NCI-H2081 (cell line): ENCODE measurements around the gene AIF1L.

ENCODE experiments used
- DNase-seq, 2 experiments: peaks; one replicate each; lab custom pipeline; 2025; lab: John Stamatoyannopoulos, UW

The AIF1L gene

DNA sequence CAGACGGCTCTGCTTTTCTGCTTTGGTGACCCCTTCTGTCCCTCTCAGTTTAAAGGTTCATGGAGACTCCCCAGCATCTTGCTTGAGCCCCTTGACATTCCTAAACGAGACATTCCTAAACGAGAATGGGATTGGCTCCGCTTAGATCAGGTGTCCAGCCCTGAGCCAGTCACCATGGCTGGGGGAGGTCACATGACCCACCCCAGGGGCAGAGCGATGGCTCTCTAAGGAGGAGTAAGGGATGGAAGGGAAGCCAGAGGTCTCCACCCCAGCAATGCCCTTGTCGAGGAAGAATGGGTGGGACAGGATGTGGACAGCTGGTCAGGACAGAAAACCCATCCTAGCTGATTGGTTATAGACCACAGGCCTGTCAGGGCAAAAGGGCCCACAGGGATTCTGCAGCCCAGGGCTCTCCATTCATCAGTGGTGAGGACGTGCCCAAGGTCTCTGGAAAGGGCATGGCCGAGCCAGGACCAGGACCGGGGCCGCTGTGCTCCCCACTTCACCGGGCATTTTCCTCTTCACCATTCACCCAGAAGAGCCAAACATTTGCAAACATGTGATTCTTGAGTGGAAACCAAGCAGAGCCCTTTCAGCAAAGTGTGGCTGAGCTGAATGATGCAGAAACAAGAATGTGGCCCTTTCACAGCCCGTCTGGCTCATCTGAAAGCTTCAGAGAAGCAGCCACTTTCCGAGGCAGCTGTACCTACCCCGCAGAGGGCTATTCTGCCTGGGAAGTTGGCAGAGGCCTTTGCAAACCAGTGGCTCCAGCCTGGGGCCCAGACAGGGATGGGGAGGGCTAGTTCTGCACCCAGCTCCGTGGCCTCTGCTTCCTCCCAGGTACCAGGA, 19.8 kb upstream of the AIF1L start:
- no peak for DNase-seq

DNA sequence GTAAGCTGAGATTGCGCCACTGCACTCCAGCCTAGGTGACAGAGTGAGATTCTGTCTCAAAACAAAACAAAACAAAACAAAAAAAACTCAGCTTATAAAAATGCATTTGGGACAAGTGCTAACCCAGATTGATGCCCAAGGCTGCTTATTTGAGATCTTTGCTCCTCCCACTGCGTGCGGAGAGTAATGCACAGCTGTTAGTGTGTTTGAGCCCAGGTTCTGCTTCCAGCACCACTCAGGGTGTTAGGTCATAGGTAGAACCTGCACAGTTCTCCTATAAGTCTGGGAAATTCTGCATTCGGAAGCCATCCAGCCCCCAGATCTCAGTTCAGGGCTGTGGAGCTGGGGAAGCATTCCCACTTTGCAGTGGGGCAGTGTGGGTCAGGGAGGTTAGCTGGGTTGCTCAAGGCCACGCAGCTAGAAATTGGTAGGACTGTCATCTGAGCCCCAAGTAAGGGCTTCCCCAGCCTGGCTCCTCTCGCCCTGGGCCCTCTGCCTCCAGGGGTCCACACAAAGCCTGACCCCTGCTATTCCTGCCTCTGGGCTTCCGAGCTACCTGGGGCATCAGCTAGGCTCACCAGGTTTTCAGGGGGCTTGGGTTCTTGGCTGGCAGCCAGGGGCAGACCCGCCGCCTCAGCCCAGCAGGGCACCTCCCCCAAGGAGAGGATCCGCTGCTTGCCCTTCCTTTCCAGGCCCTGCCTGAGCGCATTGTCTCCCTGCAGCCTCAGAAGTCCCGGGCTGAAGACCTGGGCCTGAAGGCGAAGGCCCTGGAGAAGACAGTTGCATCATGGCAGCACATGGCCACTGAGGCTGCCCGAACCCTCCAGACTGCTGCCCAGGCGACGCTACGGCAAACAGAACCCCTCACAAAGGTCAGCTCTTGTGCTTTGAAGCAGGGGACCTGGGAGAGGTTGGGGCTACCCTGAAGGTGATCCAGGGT, 17.6 kb upstream of the AIF1L start:
- DNase-seq: no peak

DNA sequence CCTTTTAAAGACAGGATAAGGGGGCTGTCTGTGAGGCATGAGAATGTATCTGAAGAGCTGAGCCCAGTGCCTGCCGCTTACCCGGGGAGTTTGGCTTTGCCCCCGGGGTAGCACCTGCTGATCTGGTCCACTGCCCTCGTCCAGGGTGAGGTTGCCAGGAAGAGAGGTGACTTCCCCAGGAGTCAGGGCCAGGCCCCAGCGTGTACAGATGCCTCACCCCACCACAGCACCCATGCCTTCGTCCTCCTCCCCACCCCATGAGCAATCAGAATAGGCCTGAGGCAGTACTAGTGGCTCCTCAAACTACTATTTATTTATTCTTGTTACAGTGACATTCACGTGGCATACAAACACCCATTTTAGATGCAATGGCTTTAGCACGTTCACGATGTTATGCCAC, 15.7 kb upstream of the AIF1L start:
- DNase-seq: no peak

DNA sequence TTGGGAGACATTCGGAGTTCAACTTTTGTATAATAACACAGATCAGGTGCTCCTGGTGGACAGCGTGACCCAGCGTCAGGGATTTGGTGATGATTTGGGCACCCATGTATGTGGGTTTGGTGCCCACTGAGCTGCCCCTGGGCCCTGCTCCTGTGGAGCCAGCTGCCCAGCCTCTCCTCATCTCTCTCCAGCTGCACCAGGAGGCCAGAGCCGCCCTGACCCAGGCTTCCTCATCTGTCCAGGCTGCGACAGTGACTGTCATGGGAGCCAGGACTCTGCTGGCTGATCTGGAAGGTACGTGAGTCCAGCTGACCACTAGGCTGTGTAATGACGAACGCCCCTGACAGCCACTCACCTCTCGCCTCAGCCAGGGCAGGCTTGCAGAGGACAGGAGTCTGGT, 14.5 kb upstream of the AIF1L start:
- DNase-seq: no peak

DNA sequence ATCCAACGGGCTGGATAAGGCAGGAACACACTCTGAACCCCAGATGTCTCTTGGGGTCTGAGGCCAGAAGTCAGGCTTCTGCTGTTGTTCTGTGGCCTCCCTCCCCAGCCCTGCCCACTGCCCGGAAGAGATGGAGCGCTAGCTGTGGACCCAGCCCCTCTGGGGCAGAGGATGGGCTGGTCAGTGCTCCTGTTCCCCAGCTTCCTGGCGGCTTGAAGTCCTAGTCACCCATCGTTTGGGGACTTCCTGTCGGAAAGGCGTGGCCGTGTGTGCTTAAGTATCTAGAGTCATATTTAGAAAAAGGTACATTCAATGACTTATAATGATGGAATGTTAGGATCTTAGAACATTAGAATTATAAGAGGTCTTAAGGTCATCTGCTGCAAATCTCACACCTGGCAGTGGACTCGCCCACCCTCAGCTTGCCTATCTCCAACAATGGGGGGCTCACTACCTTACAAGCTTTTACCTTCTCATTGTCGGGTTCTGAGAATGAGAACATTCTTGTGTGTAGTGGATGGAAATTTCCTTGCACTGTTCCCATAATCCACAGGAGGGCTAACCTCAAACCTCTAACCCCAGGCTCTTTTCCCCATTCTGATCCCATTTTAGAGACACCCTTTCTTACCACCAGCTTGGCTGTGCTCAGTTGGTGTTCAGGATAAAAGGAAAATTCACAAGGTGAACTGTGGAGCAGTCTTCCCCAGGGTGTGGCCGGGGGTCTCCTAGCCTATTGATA, 13.4 kb upstream of the AIF1L start:
- DNase-seq: no peak

DNA sequence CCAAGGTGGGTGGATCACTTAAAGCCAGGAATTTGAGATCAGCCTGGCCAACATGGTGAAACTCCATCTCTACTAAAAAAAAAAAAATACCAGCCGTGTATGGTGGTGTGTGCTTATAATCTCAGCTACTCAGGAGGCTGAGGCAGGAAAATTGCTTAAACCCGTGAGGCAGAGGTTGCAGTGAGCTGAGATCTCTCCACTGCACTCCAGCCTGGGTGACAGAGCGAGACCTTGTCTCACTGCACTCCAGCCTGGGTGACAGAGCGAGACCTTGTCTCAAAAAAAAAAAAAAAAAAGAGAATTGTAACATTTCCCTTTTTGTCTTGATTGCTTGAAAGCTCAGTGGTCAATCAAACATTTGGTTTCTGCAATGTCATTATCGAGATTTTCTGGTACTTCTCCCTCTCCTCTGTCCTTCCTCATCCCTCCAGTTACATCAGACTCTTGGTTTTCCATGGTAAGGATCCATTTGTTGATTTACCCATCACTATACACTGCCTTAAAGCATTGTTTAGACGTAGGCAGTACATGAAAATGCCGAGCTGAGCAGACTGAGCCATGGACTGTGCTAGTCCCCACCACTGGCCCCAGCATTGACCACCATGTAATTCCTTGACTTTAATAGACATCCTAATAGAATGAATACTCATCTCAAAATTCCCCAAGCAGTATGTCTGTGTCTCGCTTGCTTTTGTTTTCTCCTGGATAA, 11.5 kb upstream of the AIF1L start:
- no peak for DNase-seq

DNA sequence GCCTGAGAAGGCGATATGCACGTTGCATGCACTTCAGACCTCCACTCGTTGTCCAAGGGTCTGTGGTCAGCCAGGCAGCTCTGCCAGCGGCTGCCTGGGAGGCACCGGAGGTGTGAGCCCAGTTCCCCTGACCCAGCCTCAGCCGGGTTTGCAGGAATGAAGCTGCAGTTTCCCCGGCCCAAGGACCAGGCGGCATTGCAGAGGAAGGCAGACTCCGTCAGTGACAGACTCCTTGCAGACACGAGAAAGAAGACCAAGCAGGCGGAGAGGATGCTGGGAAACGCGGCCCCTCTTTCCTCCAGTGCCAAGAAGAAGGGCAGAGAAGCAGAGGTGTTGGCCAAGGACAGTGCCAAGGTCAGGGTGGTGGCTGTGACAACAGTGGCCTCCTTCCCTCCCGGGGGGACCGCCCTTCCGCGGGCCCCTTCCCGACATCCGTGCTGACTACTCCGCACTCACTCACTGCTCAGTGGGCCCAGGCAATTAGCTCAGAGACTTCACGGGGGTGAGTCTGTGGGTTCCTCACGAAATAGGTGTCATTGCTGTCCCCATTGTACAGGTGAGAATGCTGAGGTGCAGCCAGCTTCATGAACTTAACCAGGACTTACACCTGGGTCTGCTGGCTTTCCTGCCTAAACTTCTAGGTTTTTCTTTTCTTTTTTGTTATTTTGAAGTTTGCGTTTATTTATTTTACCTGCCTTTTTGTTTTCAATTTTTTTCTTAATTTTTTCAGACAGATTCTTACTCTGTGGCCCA, 10.8 kb upstream of the AIF1L start:
- no peak for DNase-seq

DNA sequence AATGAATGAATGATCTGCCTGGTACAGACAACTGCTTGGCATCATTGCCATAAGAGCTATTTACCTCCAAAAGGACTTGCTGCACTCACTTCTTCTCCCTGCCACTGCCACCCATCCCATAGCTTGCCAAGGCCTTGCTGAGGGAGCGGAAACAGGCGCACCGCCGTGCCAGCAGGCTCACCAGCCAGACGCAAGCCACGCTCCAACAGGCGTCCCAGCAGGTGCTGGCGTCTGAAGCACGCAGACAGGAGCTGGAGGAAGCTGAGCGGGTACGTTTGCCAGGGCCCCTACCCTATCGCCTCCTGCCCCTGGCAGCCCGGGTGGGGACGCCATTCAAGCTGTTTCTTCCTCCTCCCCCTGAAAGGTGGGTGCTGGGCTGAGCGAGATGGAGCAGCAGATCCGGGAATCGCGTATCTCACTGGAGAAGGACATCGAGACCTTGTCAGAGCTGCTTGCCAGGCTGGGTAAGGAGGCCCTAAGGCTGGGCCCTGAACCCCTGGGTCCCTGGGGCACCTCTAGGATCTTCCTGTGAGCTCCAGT, 8.9 kb upstream of the AIF1L start:
- peak; percentile 14 to 63 for DNase-seq

DNA sequence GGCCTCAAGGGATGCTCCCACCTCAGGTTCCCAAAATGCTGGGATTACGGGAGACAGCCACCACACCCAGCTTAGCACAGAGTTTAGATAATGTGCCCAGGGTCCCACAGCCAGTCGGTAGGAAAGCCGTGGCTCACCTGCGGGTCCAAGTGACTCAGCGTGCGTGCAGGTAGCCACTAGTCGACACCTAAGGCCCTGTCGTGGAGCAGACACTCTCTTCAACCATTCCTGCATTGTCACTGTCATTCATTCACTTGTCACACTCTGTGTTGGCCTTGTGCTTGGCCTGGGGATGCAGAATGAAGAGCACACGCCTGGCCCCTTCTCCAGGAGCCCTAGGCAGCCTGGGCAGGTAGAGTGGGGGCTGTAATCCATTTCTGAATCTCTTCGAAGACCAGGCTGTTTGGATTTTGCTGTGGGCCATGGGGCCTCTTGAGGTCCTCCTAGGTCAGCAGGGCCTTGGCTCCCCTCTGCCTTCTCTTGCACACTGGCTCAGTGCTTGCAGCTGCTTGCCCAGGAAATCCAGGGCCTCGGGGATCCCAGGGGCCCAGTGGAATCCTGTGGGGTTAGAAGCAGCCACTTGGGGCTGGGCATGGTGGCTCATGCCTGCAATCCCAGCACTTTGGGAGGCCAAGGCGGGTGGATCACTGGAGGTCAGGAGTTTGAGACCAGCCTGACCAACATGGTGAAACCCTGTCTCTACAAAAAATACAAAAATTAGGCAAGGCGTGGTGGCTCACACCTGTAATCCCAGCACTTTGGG, 6.1 kb upstream of the AIF1L start:
- DNase-seq: no peak

DNA sequence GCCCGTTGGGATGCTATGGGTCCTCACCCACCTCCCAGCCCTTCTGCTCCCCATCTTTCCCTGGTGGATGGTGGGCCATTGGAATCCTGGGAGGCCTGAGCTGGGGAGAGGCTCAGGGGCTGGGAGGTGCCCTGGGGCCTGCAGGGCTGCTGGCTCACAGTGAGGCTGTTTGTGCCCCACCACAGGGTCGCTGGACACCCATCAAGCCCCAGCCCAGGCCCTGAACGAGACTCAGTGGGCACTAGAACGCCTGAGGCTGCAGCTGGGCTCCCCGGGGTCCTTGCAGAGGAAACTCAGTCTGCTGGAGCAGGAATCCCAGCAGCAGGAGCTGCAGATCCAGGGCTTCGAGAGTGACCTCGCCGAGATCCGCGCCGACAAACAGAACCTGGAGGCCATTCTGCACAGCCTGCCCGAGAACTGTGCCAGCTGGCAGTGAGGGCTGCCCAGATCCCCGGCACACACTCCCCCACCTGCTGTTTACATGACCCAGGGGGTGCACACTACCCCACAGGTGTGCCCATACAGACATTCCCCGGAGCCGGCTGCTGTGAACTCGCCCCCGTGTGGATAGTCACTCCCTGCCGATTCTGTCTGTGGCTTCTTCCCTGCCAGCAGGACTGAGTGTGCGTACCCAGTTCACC, 4.9 kb upstream of the AIF1L start:
- DNase-seq: peak; percentile 4 to 42

DNA sequence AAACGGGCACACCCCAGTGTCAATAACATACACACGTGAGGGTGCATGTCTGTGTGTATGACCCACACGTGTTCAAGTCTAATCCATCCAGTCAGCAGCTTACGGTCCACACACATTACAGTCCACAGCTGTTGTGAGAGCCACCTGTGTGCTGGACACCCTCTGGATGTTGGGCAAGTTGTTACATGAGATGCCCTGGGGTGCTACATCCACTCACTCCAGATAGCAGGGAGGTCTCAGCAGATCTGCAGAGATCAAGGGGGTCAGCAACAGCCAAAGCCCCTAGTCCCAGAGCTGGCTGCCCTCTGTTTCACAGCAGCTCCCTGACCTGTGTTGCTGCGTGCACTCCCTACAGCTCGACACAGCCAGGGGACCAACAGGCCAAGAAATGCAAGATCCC, 4.3 kb upstream of the AIF1L start:
- DNase-seq: no peak

DNA sequence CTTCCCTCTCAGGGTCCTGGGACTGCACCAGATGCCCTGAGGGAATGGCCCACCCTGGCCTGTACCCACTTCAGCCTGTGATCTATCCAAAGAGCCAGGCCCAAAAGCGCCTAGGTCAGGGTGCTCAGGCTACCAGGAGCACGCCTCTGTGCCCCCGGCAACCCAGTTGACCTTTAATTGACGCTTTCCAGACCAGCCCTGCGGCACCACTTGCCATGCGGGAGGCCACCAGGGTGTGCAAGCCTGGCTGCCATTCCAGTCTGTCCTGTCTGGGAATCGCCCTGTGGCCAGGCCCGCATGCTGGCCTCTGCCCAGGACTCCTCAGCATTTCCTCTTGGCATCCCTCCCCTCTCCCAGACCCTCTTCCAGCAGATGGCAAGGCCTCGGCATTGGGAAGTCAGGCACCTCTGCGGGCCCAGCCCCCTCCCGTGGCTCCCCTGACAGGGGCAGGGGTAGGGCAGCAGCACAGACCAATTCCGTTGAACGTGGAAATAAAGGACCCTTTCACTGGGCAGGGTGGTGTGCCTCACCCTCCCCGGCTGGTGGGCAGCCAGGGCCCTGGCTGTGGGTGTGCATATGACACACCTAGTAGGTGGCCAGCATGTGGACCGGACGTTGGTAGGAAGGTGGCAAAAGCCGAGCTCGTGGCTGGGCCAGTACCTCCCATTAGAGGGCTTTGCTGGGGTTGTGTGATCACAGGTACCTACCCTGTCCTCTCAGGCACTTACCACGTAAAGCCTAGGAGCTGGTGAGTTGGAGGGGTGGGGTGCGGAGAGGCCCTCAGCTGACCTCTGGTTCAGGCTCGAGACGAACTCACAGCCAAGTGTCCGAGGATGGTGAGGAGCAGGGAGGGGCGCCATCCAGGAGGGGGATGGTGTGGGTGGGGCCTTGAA, 3.5 kb upstream of the AIF1L start:
- no peak for DNase-seq

DNA sequence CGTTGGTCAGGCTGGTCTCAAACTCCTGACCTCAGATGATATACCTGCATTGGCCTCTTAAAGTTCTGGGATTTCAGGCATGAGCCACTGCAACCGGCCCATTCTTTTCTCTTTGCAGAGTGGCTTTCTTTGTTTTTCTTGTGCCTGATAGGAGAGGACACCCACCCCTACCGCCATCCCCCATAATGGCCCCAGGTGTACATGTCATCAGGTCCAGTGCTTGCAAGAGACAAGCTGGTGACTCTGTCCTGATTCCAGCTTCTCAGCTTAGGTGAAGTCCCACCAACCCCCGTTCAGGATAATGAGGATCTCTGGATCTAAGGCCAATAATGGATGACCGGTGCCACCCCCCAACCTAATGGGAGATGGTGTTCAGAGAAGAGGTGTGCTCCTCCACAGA, 2.3 kb upstream of the AIF1L start:
- no peak for DNase-seq

DNA sequence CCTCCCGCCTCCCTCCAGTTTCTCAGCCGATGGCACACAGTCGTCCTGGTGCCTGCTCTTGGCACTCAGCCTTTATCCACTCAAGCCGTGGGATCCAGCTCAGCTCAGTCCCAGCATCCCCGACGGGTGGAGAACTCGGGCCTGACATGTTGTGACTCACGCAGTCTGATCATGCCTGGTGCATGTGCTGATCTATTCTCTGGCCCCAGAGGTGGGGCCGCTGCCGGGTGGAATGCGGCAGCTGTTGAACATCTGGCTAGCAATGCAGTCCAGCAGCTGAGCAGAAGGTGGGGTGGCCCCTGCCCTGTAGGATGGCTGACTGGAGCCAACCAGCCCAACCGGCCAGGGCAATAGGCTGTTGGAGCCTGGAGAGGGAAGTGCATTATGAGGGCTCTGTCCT, 1.7 kb upstream of the AIF1L start:
- no peak for DNase-seq

DNA sequence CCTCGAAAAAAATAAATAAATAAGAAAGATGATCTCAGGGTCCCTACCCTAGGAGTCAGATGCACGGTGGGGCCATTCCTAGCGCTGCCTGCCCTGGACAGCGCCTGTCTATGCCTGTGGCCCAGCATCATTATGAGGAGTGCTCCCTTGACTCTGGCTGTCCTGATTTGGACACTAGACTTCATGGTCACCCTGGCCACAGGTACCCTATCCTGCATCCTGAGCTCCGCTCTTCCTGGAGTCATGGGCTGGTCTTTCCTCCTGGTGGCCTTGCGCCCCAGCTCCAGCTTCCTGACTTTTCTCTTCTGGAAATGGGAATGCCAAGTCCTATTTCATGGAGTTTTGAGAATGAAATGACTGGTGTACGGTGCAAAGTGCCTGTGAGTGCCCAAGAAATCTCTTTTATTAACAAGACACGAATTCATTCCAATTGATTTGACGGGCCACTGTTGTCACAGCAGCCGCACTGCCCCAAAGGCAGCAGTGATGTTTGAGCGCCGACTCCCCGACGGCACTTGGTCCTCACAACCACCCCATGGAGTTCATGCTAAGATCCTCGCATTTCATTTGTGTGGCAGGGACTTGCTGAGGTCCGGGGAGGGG, 564 bp upstream of the AIF1L start:
- DNase-seq: no peak

DNA sequence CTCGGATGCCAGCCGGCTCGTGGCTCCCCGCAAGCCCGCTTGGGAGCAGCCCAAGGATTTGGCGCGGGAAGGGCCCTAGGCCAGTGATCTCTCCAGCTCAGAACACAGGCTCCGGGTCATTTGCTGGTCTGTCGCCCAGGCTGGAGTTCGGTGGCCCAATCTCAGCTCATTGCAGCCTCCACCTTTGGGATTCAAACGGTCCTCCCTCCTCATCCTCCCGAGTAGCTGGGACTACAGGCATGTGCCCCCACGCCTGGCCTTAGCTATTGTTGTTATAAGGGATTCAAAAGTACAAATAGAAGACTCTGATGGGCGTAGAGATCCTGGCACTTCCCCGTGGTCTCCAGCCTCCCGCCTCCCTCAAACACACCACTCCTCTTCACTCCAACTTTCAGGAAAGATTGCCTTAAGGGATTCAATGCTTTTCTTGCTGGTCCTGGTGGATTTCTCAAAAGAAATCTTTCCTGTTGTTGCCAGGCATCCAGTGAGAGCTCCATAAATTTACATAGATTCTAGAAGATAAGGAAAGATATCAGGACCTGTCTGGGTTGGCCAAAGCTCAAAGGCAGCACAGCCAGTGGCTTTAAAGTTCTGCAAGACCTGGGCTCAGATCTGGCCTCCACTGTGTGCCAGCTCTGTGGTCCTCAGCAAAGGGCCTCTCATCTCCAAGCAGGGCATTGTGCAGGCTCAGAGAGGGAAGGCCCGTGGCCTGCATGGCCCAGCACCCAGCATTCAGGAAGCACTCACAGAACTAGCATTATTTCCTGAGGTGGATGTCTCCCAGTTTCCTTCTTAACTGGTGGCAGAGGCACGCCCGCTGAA, 1.0 kb downstream of the AIF1L start:
- DNase-seq: no peak

DNA sequence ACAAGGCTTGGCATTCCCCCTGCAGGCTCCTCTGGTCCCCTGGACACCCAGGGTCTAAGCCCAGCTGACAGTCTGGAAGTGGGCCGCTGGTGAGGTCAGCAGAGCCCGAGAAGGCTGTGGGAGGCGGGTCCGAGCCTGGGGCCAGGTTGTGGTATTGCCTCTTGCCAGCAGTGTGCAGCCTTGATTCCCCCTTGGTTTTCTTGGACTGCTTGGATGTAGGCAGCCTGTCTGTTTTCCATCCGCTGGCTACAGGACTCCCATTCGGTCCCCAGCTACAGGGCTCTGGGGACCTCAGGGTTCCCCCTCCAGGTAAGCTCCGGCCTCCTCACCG, 1.6 kb downstream of the AIF1L start:
- DNase-seq: no peak
